ENCODE results near the gene TTYH2.

GRCh38 chr17:74230896-74231295 is 17.5 kb downstream of the TTYH2 start:
- TF ChIP-seq ATF2 (CRISPR knock-in tag; IDR thresholded peaks at IDR 0.05; ENCODE audit: borderline replicate concordance, low read depth) (no peak), CTCF (IDR thresholded peaks at IDR 0.05) (no peak), ZSCAN18 (CRISPR knock-in tag; IDR thresholded peaks at IDR 0.05) (no peak)

Data from WTC11 (cell line).